Mucosa of descending colon (tissue), 3 donors: ENCODE results near the gene RPP40. TPM values are rescaled to one million over a fixed set of nuclear protein-coding genes. Genes with fewer than 3 reads are reported as not detected.

Experiments used
- ATAC-seq: fragments of 200-7000 bp; cut with Tn5 transposase; one replicate; pipeline ENCODE4 v1.9.1; 2020; ENCODE audit warnings: mild to moderate bottlenecking, moderate library complexity
- DNase-seq, 3 donors: peaks; one replicate each; pipeline ENCODE4 v3.0.0-alpha.2; 2020
- H3K36me3 ChIP-seq: fragments of 200-600 bp; one replicate; pipeline ENCODE4 v1.8.0; 2021; ENCODE audit warnings: low read depth, mild to moderate bottlenecking
- H3K4me1 ChIP-seq: fragments of 200-600 bp; one replicate; pipeline ENCODE4 v1.8.0; 2021; ENCODE audit warnings: low read depth, mild to moderate bottlenecking
- H3K4me3 ChIP-seq: fragments of 200-600 bp; one replicate; pipeline ENCODE4 v1.8.0; 2021; ENCODE audit warnings: mild to moderate bottlenecking
- H3K9me3 ChIP-seq: fragments of 200-600 bp; one replicate; pipeline ENCODE4 v1.8.0; 2021; ENCODE audit warnings: mild to moderate bottlenecking
- intact Hi-C, 2 donors: fragments of 100-400 bp; cut with DNase I in 1 of 2; cut with micrococcal nuclease in 1 of 2; formaldehyde crosslinking; loops; one replicate each; pipeline versions ENCODE4 v1.11.0 to v1.11.1; 2022; cut with DNase I, micrococcal nuclease
- long read RNA-seq, 2 donors: library from polyadenylated mRNA; unstranded; transcript quantifications; one replicate each; pipeline ENCODE4 v2.0.0, GENCODE V29; 2019 to 2021
- total RNA-seq, 3 donors: library from RNA; stranded (reverse); fragmentation: NEBNext Ultra II Directional in 2 of 3; extraction: Animal tissue kit (Norgen Biotek cat#: 25700) in 2 of 3; gene quantifications; one replicate each; pipeline versions ENCODE4 v1.2.1 to v1.2.4, GENCODE V29; 2021 to 2023
- TF ChIP-seq, protein P1 (sequence below): fragments of 200-600 bp; IDR thresholded peaks from one replicate; pipeline ENCODE4 v1.8.0; 2022; ENCODE audit warnings: antibody characterized with exemption, mild to moderate bottlenecking
- donor health status: DM: no; HTN: no; CAD: no; lungs with moderate emphysema.
- donor health status: DM: no; HTN: no; CAD: no.
- donor health status: DM: no; HTN: yes; CAD: no.

RPP40 gene, protein sequence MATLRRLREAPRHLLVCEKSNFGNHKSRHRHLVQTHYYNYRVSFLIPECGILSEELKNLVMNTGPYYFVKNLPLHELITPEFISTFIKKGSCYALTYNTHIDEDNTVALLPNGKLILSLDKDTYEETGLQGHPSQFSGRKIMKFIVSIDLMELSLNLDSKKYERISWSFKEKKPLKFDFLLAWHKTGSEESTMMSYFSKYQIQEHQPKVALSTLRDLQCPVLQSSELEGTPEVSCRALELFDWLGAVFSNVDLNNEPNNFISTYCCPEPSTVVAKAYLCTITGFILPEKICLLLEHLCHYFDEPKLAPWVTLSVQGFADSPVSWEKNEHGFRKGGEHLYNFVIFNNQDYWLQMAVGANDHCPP
- 1 to 10 TPM; 3.4 to 5.6 (median 4.1) TPM for total RNA-seq
- long read RNA-seq, donor 1, partial matches to known transcripts, result 0 of 3 reads
- long read RNA-seq, donor 1, other reads (novel, unspliced or antisense), result 1 of 3 reads
- long read RNA-seq, donor 2, partial matches to known transcripts, result 0 of 4 reads
- long read RNA-seq, donor 2, other reads (novel, unspliced or antisense), result 1 of 4 reads

DNA sequence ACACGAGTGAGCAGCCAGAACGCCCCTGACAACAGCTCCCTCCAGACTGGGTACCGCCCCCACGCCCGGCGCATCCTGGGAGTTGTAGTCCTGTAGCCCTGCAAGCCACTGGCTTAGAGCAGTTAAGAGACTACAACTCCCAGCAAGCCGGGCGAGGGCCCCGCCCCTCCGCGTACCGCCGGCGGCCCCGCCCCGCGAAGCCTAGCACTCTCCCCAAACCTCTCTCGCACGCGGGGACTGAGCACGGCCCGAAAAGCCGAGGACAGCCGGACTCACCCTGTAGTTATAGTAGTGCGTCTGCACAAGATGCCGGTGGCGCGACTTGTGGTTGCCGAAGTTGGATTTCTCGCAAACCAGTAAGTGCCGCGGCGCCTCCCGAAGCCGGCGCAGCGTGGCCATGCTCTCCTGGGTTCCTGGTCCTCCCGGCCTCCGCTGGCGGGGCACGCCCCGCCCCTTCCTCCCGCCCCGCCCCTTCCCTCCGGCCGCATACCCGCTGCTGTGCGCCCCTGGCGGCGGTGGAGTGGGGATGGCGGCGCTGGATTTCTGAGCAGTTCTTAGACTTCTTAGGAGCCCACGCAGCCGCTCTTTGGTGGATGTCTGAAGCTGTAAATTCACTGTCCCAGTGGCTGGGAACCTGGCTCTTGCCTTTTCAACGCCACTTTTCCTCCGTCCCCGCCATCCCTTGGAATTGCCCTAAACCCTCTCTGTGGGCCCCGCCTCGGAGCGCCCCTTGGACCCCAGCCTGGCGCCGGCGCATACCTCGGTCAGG lies at the start of gene RPP40:
Gene RPP40, minus strand, starts transcription at position 434 of the 769 bp plus-strand sequence. Its CDS starts 35 bp downstream, at position 399.
- no peaks in the 10 kb centered on the region for H3K4me1 ChIP-seq
- H3K36me3 ChIP-seq, result no peaks in the 10 kb centered on the region
- peak; percentile 97 to 99 (median 99) for DNase-seq
- intact Hi-C loops, result no loop called here
- no peaks in the 10 kb centered on the region for H3K9me3 ChIP-seq
- peak; percentile 99 for ATAC-seq
- peak within 1 kb of the TSS; percentile 44 for H3K4me3 ChIP-seq
- TF ChIP-seq, protein P1, sequence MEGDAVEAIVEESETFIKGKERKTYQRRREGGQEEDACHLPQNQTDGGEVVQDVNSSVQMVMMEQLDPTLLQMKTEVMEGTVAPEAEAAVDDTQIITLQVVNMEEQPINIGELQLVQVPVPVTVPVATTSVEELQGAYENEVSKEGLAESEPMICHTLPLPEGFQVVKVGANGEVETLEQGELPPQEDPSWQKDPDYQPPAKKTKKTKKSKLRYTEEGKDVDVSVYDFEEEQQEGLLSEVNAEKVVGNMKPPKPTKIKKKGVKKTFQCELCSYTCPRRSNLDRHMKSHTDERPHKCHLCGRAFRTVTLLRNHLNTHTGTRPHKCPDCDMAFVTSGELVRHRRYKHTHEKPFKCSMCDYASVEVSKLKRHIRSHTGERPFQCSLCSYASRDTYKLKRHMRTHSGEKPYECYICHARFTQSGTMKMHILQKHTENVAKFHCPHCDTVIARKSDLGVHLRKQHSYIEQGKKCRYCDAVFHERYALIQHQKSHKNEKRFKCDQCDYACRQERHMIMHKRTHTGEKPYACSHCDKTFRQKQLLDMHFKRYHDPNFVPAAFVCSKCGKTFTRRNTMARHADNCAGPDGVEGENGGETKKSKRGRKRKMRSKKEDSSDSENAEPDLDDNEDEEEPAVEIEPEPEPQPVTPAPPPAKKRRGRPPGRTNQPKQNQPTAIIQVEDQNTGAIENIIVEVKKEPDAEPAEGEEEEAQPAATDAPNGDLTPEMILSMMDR, result peak; percentile 84

DNA sequence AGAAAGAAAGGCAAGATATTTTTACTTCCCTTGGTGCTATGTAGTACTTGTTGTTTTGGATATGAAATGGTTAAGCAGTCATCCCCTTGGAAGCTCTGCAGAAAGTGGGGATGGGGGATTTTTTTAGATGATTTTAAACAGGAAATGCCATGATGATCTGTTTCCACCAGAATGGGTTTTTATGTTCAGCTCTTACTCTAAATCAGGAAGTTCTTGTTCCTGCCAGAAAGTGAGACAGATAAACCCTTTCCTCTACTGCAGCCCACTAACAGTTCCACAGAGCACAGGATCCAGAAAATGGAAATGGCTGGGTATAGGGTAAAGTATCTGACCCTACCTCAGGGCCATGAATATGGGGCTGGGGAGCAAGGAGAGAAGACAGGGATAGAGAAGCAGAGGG lies 49.2 kb upstream of the RPP40 start:
- H3K36me3 ChIP-seq, result no peaks in the 10 kb centered on the region
- intact Hi-C loops, result no loop called here
- ATAC-seq (no peak), DNase-seq (no peak)
- no peaks in the 10 kb centered on the region for H3K4me1 ChIP-seq
- peaks cover 13% of the 10 kb centered on the region for H3K9me3 ChIP-seq
- TF ChIP-seq, protein P1, result no peak
- no peak overlapping the region for H3K4me3 ChIP-seq

DNA sequence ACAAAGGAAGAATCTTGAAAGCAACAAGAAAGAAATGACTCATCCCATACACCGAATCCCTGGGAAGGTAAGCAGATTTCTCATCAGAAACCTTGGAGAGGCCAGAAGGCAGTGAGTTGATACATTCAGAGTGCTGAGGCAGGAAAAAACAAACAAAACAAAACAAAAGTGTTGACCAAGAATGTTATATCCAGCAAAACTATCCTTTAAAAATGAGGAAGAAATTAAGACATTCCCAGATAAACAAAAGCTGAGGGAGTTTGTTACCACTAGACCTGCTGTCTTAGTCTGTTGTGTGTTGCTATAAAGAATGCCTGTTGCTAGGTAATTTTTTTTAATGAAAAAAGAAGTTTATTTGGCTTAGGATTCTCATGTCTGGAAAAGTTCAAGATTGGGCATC lies 47.6 kb upstream of the RPP40 start:
- TF ChIP-seq, protein P1, result no peak
- peaks cover 13% of the 10 kb centered on the region for H3K9me3 ChIP-seq
- H3K4me1 ChIP-seq, result no peaks in the 10 kb centered on the region
- no peak overlapping the region for H3K4me3 ChIP-seq
- ATAC-seq (no peak), DNase-seq (no peak)
- intact Hi-C loops, result no loop called here
- H3K36me3 ChIP-seq, result no peaks in the 10 kb centered on the region

DNA sequence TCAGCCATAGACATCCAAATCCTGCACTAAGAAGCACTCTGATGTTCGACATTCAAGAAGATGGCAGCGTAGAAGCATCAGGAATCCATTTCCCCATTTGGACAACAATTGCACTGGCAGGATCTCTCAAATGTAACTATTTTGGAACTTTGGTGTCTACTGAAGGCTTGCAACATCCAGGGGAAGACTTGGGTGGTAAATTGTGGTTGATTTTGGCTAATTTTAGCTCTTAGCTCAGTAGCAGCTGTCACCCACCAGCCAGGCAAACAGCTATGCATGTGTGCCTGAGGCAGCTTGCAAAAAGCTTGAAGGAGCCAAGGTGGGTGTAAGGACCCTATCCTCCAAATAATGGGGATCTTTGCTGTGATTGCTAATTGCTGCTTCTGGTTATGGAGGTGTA lies 46.2 kb upstream of the RPP40 start:
- peaks cover 13% of the 10 kb centered on the region for H3K9me3 ChIP-seq
- intact Hi-C loops, result no loop called here
- no peak overlapping the region for H3K4me3 ChIP-seq
- DNase-seq (no peak), ATAC-seq (no peak)
- no peaks in the 10 kb centered on the region for H3K36me3 ChIP-seq
- TF ChIP-seq, protein P1, result no peak
- no peaks in the 10 kb centered on the region for H3K4me1 ChIP-seq

DNA sequence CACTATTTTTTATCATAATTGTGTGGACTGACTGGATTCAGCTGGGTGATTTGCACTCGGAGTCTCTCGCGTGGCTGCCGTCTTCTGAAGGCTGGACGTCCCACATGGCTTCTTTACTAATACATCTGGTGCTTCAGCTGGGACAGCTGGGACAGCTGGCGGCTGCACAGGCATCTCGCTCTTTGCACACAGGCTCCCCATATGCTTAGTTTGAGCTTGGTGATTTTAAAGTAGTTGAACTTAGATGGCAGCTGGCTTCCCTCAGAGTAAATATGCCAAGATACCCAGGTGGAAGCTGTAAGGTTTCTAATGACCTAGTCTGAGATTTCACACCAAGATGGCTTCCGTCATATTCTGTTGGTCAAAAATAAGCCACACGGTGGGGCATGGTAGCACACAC lies 42.6 kb upstream of the RPP40 start:
- Histone ChIP-seq H3K4me3 (no peak overlapping the region), H3K36me3 (no peaks in the 10 kb centered on the region), H3K4me1 (no peaks in the 10 kb centered on the region), H3K9me3 (peaks cover 10% of the 10 kb centered on the region)
- DNase-seq (no peak), ATAC-seq (no peak)
- TF ChIP-seq, protein P1, result no peak
- intact Hi-C loops, result no loop called here
